GM12878 (cell line): ENCODE data around the gene SCUBE2.

Experiments used
- CEBPB ChIP-seq, 2 experiments: fragments of 150-350 bp in 1 of 2; IDR thresholded peaks; 2 replicates each; pipeline ENCODE4 v1.6.1; 2012 to 2014; ENCODE audit warnings: low read depth in 2 of 2, low read length in 2 of 2, borderline replicate concordance in 1 of 2, inconsistent platforms in 1 of 2
- CREB1 ChIP-seq: IDR thresholded peaks from 2 replicates; pipeline ENCODE4 v1.6.1; 2012; ENCODE audit warnings: low read depth, mild to moderate bottlenecking, inconsistent platforms
- EP300 ChIP-seq, 2 experiments: fragments of 150-350 bp in 1 of 2; IDR thresholded peaks; 2 replicates each; pipeline ENCODE4 v1.6.1; 2011 to 2012; ENCODE audit warnings: low read depth in 2 of 2, low read length in 2 of 2, borderline replicate concordance in 1 of 2, improper control_type of control experiment in 1 of 2, inconsistent platforms in 1 of 2; ENCODE audit not compliant: control insufficient read depth in 1 of 2
- HSF1 ChIP-seq: fragments of 150-350 bp; IDR thresholded peaks from 2 replicates; pipeline ENCODE4 v1.6.1; 2014; ENCODE audit warnings: mild to moderate bottlenecking, low read depth, low read length
- MYC ChIP-seq: IDR thresholded peaks from 2 replicates; pipeline ENCODE4 v1.6.1; 2011; ENCODE audit warnings: mild to moderate bottlenecking, low read length, moderate library complexity, inconsistent platforms; ENCODE audit not compliant: insufficient read depth, insufficient replicate concordance, insufficient read length, severe bottlenecking
- TAF1 ChIP-seq: IDR thresholded peaks from 2 replicates; pipeline ENCODE4 v1.6.1; 2011; ENCODE audit warnings: mild to moderate bottlenecking, low read depth, low read length, borderline replicate concordance
- TF ChIP-seq, protein P1 (sequence below), 3 experiments: IDR thresholded peaks in 2 of 3; conservative IDR thresholded peaks in 1 of 3; 2 replicates each; pipeline ENCODE4 v1.5.1; 2011; ENCODE audit warnings: low read depth in 3 of 3, low read length in 3 of 3, mild to moderate bottlenecking in 3 of 3, control low read depth in 2 of 3, moderate library complexity in 2 of 3, inconsistent platforms in 1 of 3, mixed read lengths in 1 of 3; ENCODE audit not compliant: control insufficient read depth in 2 of 3, insufficient read depth in 1 of 3; ENCODE audit errors: extremely low read depth in 1 of 3
- TF ChIP-seq, protein P2 (sequence below): fragments of 450-650 bp; formaldehyde crosslinking; IDR thresholded peaks from 2 replicates; pipeline ENCODE4 v1.4.0; 2020; ENCODE audit warnings: mild to moderate bottlenecking, moderate library complexity

- TF ChIP-seq, protein P1, sequence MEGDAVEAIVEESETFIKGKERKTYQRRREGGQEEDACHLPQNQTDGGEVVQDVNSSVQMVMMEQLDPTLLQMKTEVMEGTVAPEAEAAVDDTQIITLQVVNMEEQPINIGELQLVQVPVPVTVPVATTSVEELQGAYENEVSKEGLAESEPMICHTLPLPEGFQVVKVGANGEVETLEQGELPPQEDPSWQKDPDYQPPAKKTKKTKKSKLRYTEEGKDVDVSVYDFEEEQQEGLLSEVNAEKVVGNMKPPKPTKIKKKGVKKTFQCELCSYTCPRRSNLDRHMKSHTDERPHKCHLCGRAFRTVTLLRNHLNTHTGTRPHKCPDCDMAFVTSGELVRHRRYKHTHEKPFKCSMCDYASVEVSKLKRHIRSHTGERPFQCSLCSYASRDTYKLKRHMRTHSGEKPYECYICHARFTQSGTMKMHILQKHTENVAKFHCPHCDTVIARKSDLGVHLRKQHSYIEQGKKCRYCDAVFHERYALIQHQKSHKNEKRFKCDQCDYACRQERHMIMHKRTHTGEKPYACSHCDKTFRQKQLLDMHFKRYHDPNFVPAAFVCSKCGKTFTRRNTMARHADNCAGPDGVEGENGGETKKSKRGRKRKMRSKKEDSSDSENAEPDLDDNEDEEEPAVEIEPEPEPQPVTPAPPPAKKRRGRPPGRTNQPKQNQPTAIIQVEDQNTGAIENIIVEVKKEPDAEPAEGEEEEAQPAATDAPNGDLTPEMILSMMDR (IDR thresholded peaks at IDR 0.05 in 2 of 3, conservative IDR thresholded peaks at IDR 0.05 in 1 of 3; ENCODE audit: control insufficient read depth in 2 of 3, extremely low read depth in 1 of 3, insufficient read depth in 1 of 3, low read depth in 3 of 3, low read length in 3 of 3): peak; percentile 77 to 90 (median 81)
- TF ChIP-seq HSF1: no peak
- no peak for TF ChIP-seq CREB1
- TF ChIP-seq, protein P2, sequence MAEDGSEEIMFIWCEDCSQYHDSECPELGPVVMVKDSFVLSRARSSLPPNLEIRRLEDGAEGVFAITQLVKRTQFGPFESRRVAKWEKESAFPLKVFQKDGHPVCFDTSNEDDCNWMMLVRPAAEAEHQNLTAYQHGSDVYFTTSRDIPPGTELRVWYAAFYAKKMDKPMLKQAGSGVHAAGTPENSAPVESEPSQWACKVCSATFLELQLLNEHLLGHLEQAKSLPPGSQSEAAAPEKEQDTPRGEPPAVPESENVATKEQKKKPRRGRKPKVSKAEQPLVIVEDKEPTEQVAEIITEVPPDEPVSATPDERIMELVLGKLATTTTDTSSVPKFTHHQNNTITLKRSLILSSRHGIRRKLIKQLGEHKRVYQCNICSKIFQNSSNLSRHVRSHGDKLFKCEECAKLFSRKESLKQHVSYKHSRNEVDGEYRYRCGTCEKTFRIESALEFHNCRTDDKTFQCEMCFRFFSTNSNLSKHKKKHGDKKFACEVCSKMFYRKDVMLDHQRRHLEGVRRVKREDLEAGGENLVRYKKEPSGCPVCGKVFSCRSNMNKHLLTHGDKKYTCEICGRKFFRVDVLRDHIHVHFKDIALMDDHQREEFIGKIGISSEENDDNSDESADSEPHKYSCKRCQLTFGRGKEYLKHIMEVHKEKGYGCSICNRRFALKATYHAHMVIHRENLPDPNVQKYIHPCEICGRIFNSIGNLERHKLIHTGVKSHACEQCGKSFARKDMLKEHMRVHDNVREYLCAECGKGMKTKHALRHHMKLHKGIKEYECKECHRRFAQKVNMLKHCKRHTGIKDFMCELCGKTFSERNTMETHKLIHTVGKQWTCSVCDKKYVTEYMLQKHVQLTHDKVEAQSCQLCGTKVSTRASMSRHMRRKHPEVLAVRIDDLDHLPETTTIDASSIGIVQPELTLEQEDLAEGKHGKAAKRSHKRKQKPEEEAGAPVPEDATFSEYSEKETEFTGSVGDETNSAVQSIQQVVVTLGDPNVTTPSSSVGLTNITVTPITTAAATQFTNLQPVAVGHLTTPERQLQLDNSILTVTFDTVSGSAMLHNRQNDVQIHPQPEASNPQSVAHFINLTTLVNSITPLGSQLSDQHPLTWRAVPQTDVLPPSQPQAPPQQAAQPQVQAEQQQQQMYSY: no peak
- no peak for TF ChIP-seq MYC
- TF ChIP-seq CEBPB (IDR thresholded peaks at IDR 0.05; ENCODE audit: borderline replicate concordance in 1 of 2, low read depth in 2 of 2, low read length in 2 of 2): no peak
- TF ChIP-seq EP300 (IDR thresholded peaks at IDR 0.05; ENCODE audit: borderline replicate concordance in 1 of 2, control insufficient read depth in 1 of 2, low read depth in 2 of 2, low read length in 2 of 2): no peak
- TF ChIP-seq TAF1: no peak
Measured at GRCh38 chr11:9015677-9016076, 75.7 kb downstream of the SCUBE2 start.
